GM12891 (cell line): ENCODE measurements around the gene EIF2S3B.

Source experiments
- DNase-seq: peaks from one replicate; pipeline ENCODE4 v3.0.0; 2011; ENCODE audit warnings: low spot score; ENCODE audit not compliant: insufficient read length
- FAIRE-seq: peaks from 2 replicates; lab custom pipeline; 2011; peaks lifted over from hg19 to GRCh38; lab: Jason Lieb, UNC
- PAX5 ChIP-seq: IDR thresholded peaks from 2 replicates; pipeline ENCODE4 v1.6.1; 2011; ENCODE audit warnings: low read length, moderate library complexity, mild to moderate bottlenecking; ENCODE audit not compliant: insufficient read depth, severe bottlenecking
- POLR2A ChIP-seq: IDR thresholded peaks from 2 replicates; pipeline ENCODE4 v1.6.1; 2011; ENCODE audit warnings: low read depth, low read length, control low read depth
- POLR2AphosphoS5 ChIP-seq: IDR thresholded peaks from 2 replicates; pipeline ENCODE4 v1.6.1; 2011; ENCODE audit warnings: low read depth, low read length, control low read depth
- POU2F2 ChIP-seq: IDR thresholded peaks from 2 replicates; pipeline ENCODE4 v1.6.1; 2011; ENCODE audit warnings: low read depth, mild to moderate bottlenecking, control low read depth, low read length, moderate library complexity
- SPI1 ChIP-seq: IDR thresholded peaks from 2 replicates; pipeline ENCODE4 v1.6.1; 2011; ENCODE audit warnings: low read depth, low read length, control low read depth
- TAF1 ChIP-seq: IDR thresholded peaks from 2 replicates; pipeline ENCODE4 v1.6.1; 2011; ENCODE audit warnings: low read depth, low read length, control low read depth

EIF2S3B gene

DNA sequence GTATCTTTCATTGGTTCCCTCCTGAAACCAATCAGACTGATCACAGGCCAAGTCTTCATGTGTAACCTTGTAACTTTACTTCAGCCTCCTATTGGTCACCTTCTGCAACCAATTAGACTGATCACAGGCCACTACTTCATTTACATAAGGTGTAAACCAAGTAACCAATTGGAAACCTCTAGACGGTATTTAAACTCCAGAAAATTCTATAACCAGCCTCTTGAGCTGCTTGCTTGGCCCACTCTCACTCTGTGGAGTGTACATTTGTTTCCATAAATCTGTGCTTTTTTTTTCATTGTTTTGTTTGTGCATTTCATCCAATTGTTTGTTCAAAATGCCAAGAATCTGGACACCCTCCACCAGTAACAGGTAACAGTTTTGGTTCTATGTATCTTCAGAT is 47.5 kb downstream of the EIF2S3B start:
- FAIRE-seq: no peak
- TF ChIP-seq POLR2A (peak; percentile 86), POLR2AphosphoS5 (peak; percentile 84), TAF1 (peak; percentile 66), SPI1 (no peak)
- DNase-seq: no peak

DNA sequence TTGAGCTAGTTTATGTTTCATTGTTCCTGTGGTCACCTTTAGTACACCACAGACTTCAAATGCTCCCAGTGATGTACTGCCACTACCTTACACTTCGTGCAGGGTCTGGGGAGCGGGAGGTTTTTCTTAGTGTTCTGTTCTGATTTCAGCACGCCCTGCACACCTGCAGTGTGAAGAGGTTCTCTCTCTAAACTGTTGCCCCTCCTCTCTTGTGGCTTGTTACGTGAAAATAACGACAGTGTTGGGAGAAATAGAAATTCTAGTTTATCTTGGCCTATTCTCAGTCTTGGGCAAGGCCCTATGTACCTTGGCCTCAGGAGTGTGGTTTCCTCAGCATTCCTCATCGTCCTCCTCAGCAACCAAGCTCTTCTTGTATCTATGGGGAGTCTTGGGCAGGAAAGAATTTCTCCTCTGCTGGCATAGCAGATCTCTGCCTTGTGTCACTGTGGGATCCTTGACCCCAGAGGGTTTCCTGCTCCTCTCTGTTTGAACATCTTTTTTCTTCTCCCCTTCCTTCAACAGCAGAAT is 48.6 kb downstream of the EIF2S3B start:
- TF ChIP-seq POU2F2: no peak
- TF ChIP-seq TAF1: no peak
- DNase-seq (no peak), FAIRE-seq (no peak)

DNA sequence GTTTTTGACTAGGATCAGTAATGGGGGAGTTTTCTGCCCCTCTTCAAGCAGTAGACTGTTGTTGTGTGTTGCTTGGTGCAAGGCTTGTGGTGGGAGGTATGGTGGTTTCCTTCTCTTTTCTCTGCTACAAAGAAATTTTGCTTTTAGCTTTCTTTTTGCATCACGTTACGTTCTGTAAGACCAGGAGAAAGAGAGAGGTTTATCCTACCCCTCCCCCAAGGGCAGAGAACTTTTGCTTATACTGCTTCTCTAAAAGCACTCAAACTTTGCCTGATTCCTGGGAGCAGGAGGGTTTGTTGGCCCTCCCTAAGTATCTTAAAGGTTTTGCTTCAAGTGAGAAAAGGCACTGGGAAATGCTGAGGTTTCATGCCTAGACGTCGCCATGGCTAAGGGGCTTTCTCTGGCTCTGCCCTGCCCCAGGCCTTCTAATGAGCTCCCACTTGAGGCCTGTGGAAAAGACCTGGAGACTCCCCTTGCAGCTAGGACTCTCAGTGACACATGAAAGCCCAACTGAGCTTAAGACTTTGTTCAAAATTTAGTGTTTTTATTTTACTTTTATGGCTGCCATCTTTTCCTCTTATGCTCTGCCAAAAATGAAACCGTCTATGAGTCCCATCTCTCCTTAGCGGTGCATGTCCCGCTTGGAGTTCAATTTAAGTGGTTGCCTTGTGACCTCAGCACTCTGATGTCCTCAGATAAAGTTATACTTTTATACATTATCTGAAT is 49.2 kb downstream of the EIF2S3B start:
- FAIRE-seq: no peak
- TF ChIP-seq POLR2AphosphoS5: no peak
- TF ChIP-seq PAX5: no peak
- no peak for TF ChIP-seq SPI1
- no peak for TF ChIP-seq POU2F2
- no peak for TF ChIP-seq POLR2A
- no peak for TF ChIP-seq TAF1

DNA sequence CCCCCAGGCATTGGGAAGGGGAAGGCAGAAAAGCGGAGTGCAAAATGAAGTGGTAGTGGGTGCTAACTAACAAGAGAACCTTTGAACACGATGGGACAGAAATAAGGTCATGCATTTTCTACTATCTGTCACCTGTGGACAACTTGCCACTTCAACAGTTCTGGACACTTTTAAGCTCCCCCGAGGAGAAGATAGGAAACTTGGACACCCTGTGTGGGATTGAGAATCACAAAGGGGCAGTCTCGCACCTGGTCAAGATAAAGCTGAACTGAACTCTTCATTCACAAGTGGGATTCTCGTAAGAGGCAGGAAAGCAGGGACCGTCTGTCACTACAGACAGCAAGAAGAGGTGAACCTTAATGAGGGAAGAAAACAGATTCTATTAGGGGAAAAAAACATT is 51.6 kb downstream of the EIF2S3B start:
- no peak for DNase-seq
- TF ChIP-seq SPI1: no peak
- no peak for TF ChIP-seq POU2F2
- TF ChIP-seq PAX5: no peak
- TF ChIP-seq TAF1: no peak
- no peak for TF ChIP-seq POLR2AphosphoS5
- no peak; the same call in 1 of the 2 replicates for TF ChIP-seq POLR2A
- peak; percentile 60 for FAIRE-seq

More for the DNA sequence above, 49.2 kb downstream of the EIF2S3B start:
- no peak for DNase-seq

DNA sequence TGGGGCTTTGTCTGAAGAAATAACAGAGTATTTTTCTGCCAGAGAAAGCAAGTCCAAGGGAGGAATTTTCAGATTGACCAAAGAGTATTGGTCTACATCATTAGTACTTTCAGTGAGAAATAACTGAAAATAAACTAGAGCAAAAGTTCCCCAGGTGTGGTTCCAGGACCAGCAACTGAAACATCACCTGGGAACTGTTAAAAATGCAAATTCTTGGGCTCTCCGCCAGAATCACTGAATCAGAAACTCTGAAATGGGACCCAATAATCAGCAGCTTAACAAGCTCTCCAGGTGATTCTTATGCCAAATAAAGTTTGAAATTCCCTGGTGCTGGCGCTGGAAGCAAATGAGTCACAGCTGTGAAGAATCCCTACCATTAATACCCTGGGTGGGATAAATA is 52.1 kb downstream of the EIF2S3B start:
- no peak for DNase-seq
- TF ChIP-seq POU2F2 (peak; percentile 94), POLR2A (no peak)
- peak; percentile 60 for FAIRE-seq
